Endothelial cell of umbilical vein (primary cell): ENCODE data around the gene CLEC18B. TPM values are rescaled to one million over a fixed set of nuclear protein-coding genes. Genes with fewer than 3 reads are reported as not detected.
"Not testable (repeated sequence)": the region's sequence is repeated elsewhere in the genome, so short reads cannot be mapped to it uniquely, and the experiment has no call there.

Source experiments
- Bru-seq: library from RNA; stranded (reverse); fragments of 400-500 nt; gene quantifications from one replicate; lab custom pipeline; 2021; lab: Mats Ljungman, UMichigan
- BruChase-seq, 2 experiments: library from RNA; stranded (reverse); fragments of 400-500 nt; gene quantifications; one replicate each; lab custom pipeline; 2021; lab: Mats Ljungman, UMichigan
- BruUV-seq: library from RNA; stranded (reverse); fragments of 400-500 nt; replicated peaks from 2 replicates; lab custom pipeline; 2021; lab: Mats Ljungman, UMichigan
- CTCF ChIA-PET: fragments of 300-600, 350-600 bp; sonication (Branson Sonifier 250); formaldehyde crosslinking; loops from one replicate; lab custom pipeline; 2021; ENCODE audit warnings: antibody characterized with exemption, inconsistent platforms; lab: Charles Lee
- POLR2A ChIA-PET: fragments of 300-600, 350-600 bp; sonication (Branson Sonifier 250); formaldehyde crosslinking; loops from one replicate; lab custom pipeline; 2021; ENCODE audit warnings: antibody characterized with exemption, inconsistent platforms; lab: Charles Lee
- DNase-seq: peaks from one replicate; pipeline ENCODE4 v3.0.0-alpha.2; 2011; ENCODE audit warnings: low read depth, low spot score
- FAIRE-seq: peaks from 2 replicates; lab custom pipeline; 2011; peaks lifted over from hg19 to GRCh38; lab: Jason Lieb, UNC
- H2AFZ ChIP-seq: 2 replicates; pipeline ENCODE4 v1.6.0; 2012; ENCODE audit warnings: low read depth, low read length, control low read depth, inconsistent platforms
- H3K27ac ChIP-seq: 2 replicates; pipeline ENCODE4 v1.5.1; 2011; ENCODE audit warnings: low read depth, mild to moderate bottlenecking, control low read depth, low read length, moderate library complexity; ENCODE audit not compliant: insufficient read depth
- H3K27me3 ChIP-seq, 2 experiments: 2 replicates each; pipeline versions ENCODE4 v1.6.0 to v1.6.1; 2011; ENCODE audit warnings: low read length in 2 of 2, mixed read lengths in 1 of 2; ENCODE audit not compliant: control insufficient read depth in 2 of 2, insufficient read depth in 2 of 2
- H3K36me3 ChIP-seq, 2 experiments: 2 replicates in 1 of 2; 3 replicates in 1 of 2; pipeline ENCODE4 v1.5.1; 2011; ENCODE audit warnings: low read length in 2 of 2, mild to moderate bottlenecking in 1 of 2, moderate library complexity in 1 of 2; ENCODE audit not compliant: control insufficient read depth in 2 of 2, insufficient read depth in 2 of 2; ENCODE audit errors: extremely low read depth in 1 of 2
- H3K4me1 ChIP-seq: 3 replicates; pipeline ENCODE4 v1.5.1; 2011; ENCODE audit warnings: mild to moderate bottlenecking, low read length; ENCODE audit not compliant: control insufficient read depth, insufficient read depth; ENCODE audit errors: extremely low read depth
- H3K4me2 ChIP-seq: 2 replicates; pipeline ENCODE4 v1.6.1; 2011; ENCODE audit warnings: low read length, control low read depth, mixed read lengths; ENCODE audit not compliant: insufficient read depth
- H3K4me3 ChIP-seq, 3 experiments: fragments of 200-600 bp in 1 of 3; sonication (generic), shearing (Covaris generic) in 1 of 3; replicated peaks in 1 of 3; 2 replicates each; pipeline ENCODE4 v1.5.1; 2011 to 2016; ENCODE audit warnings: control low read depth in 3 of 3, low read length in 3 of 3, mild to moderate bottlenecking in 2 of 3, inconsistent platforms in 1 of 3, low read depth in 1 of 3, moderate library complexity in 1 of 3; ENCODE audit not compliant: insufficient read depth in 1 of 3
- H3K79me2 ChIP-seq: 2 replicates; pipeline ENCODE4 v1.6.0; 2012; ENCODE audit warnings: low read length, inconsistent platforms; ENCODE audit not compliant: control insufficient read depth, insufficient read depth
- H3K9ac ChIP-seq: replicated peaks from 2 replicates; pipeline ENCODE3; 2011; ENCODE audit warnings: low read length, control low read depth; ENCODE audit not compliant: insufficient read depth; ENCODE audit errors: extremely low read depth
- H3K9me1 ChIP-seq: replicated peaks from 3 replicates; pipeline ENCODE4 v1.6.0; 2011; ENCODE audit warnings: mild to moderate bottlenecking, low read length; ENCODE audit not compliant: control insufficient read depth, insufficient read depth; ENCODE audit errors: extremely low read depth
- H3K9me3 ChIP-seq: replicated peaks from 2 replicates; pipeline ENCODE4 v1.5.1; 2012; ENCODE audit warnings: low read length, inconsistent platforms; ENCODE audit not compliant: control insufficient read depth, insufficient read depth
- H4K20me1 ChIP-seq: replicated peaks from 2 replicates; pipeline ENCODE3; 2011; ENCODE audit warnings: mild to moderate bottlenecking, low read length; ENCODE audit not compliant: control insufficient read depth, insufficient read depth; ENCODE audit errors: extremely low read depth
- CTCF ChIP-seq, 2 donors: IDR thresholded peaks; 1 replicate in 1 of 2; 2 replicates in 1 of 2; pipeline ENCODE4 v1.5.1; 2011; ENCODE audit warnings: low read length in 2 of 2, mild to moderate bottlenecking in 2 of 2, moderate library complexity in 2 of 2, control low read depth in 1 of 2, inconsistent platforms in 1 of 2, low read depth in 1 of 2; ENCODE audit not compliant: insufficient read depth in 1 of 2; ENCODE audit errors: extremely low read depth in 1 of 2
- EZH2 ChIP-seq: IDR thresholded peaks from 2 replicates; pipeline ENCODE4 v1.6.1; 2012; ENCODE audit warnings: borderline replicate concordance, low read depth, mild to moderate bottlenecking, moderate library complexity, low read length, inconsistent platforms; ENCODE audit not compliant: severe bottlenecking
- FOS ChIP-seq: IDR thresholded peaks from 2 replicates; pipeline ENCODE4 v1.6.1; 2011; ENCODE audit warnings: mild to moderate bottlenecking, low read length, moderate library complexity, borderline replicate concordance; ENCODE audit not compliant: insufficient read depth
- GATA2 ChIP-seq: IDR thresholded peaks from 2 replicates; pipeline ENCODE4 v1.7.0; 2011; ENCODE audit warnings: low read depth, mild to moderate bottlenecking, moderate library complexity, mixed read lengths, low read length; ENCODE audit not compliant: insufficient read length, insufficient read depth
- JUN ChIP-seq: IDR thresholded peaks from 2 replicates; pipeline ENCODE4 v1.6.1; 2011; ENCODE audit warnings: borderline replicate concordance, low read depth; ENCODE audit not compliant: insufficient read length, insufficient read depth
- MAX ChIP-seq: IDR thresholded peaks from 2 replicates; pipeline ENCODE4 v1.6.1; 2011; ENCODE audit not compliant: insufficient read depth, insufficient read length
- MYC ChIP-seq: IDR thresholded peaks from one replicate; pipeline ENCODE4 v1.6.1; 2011; ENCODE audit warnings: mild to moderate bottlenecking, low read depth, low read length
- POLR2A ChIP-seq: IDR thresholded peaks from 2 replicates; pipeline ENCODE4 v1.6.1; 2012; ENCODE audit warnings: low read depth, mild to moderate bottlenecking, control low read depth, low read length
- POLR2AphosphoS5 ChIP-seq: IDR thresholded peaks from 2 replicates; pipeline ENCODE4 v1.6.1; 2012; ENCODE audit warnings: low read depth, mild to moderate bottlenecking, control low read depth, low read length, moderate library complexity; ENCODE audit not compliant: insufficient read depth
- dilution Hi-C: fragments of 300-500 bp; cut with MboI; formaldehyde crosslinking; loops from one replicate; pipeline ENCODE4 v1.15.0; 2019; ENCODE audit warnings: low sequenced_read_pairs; ENCODE audit not compliant: extremely low pct_ligation_motif_present
- intact Hi-C: fragments of 100-400 bp; cut with micrococcal nuclease; formaldehyde crosslinking; loops from one replicate; pipeline ENCODE4 v1.10.0; 2022
- long read RNA-seq: library from polyadenylated mRNA; stranded (forward); transcript quantifications from one replicate; pipeline ENCODE4 v2.0.0, GENCODE V29; 2021
- polyA minus RNA-seq, 3 experiments: library from RNA; depleted of rRNA, polyadenylated mRNA; stranded (reverse); fragments of >200 nt; gene quantifications; 1 replicate in 1 of 3; 2 replicates in 2 of 3; pipeline ENCODE4 v1.2.3, GENCODE V29; 2011
- polyA plus RNA-seq, 4 experiments: library from polyadenylated mRNA; depleted of rRNA in 3 of 4; stranded (reverse) in 3 of 4; unstranded in 1 of 4; fragments of >200 nt; gene quantifications; 2 replicates each; pipeline versions ENCODE4 v1.2.1 to v1.2.3, GENCODE V29; 2011 to 2012; ENCODE audit warnings: missing spikeins in 1 of 4
- total RNA-seq: library from RNA; stranded (reverse); gene quantifications from 2 replicates; pipeline ENCODE4 v1.2.3, GENCODE V29; 2021

CLEC18B gene
- total RNA-seq (0.25 and 0.49 TPM in 2 replicates), polyA plus RNA-seq (0.06 TPM in 1 of 2 replicates, not detected in the other), polyA minus RNA-seq (not detected in 2 replicates), Bru-seq, nascent RNA (percentile 14 among the genes with signal in this experiment), BruChase-seq, experiment 1, labeled RNA remaining after a 6-hour chase (percentile 60 among the genes with signal in this experiment), BruChase-seq, experiment 2, labeled RNA remaining after a 2-hour chase (percentile 18 among the genes with signal in this experiment)
- not detected in 2 replicates for polyA plus RNA-seq (2011; cell fraction: cytosol; rRNA removed)
- polyA plus RNA-seq (2011; cell fraction: nucleus; rRNA removed): 0.34 and 0.74 TPM in 2 replicates
- polyA plus RNA-seq (2012): not detected in 2 replicates
- not detected for polyA minus RNA-seq (2011; cell fraction: cytosol; rRNA and poly(A)+ RNA removed)
- 0.77 TPM in 1 of 2 replicates, not detected in the other for polyA minus RNA-seq (2011; cell fraction: nucleus; rRNA and poly(A)+ RNA removed)
- long read RNA-seq: 0 reads

- DNase-seq, H2AFZ ChIP-seq, POLR2A ChIA-PET, H3K27ac ChIP-seq, FAIRE-seq, H3K9me1 ChIP-seq, H3K4me2 ChIP-seq, H4K20me1 ChIP-seq, dilution Hi-C loops, H3K36me3 ChIP-seq, H3K9me3 ChIP-seq, H3K4me1 ChIP-seq, BruUV-seq, CTCF ChIA-PET, H3K79me2 ChIP-seq, H3K27me3 ChIP-seq, intact Hi-C loops, H3K4me3 ChIP-seq, H3K9ac ChIP-seq: not testable (repeated sequence)
Measured at GRCh38 chr16:74420612-74421481, at the start of gene CLEC18B. Gene CLEC18B, minus strand, starts transcription at chr16:74421478. Its CDS starts 208 bp downstream, at chr16:74421270.

- H2AFZ ChIP-seq: no peak overlapping the region
- no peak overlapping the region for H3K27ac ChIP-seq
- no peaks in the 10 kb centered on the region for H3K9me1 ChIP-seq
- POLR2A ChIA-PET: no interaction called here
- no peak overlapping the region for H3K9ac ChIP-seq
- dilution Hi-C loops (no loop called here), intact Hi-C loops (no loop called here)
- TF ChIP-seq EZH2 (no peak), GATA2 (no peak), FOS (no peak), CTCF (IDR thresholded peaks at IDR 0.05; ENCODE audit: extremely low read depth in 1 of 2, insufficient read depth in 1 of 2, low read depth in 1 of 2, low read length in 2 of 2) (no peak), POLR2AphosphoS5 (no peak), JUN (no peak), MAX (no peak), POLR2A (no peak), MYC (no peak)
- H3K27me3 ChIP-seq: no peaks in the 10 kb centered on the region
- peaks cover 20 to 30% of the 10 kb centered on the region in 2 experiments for H3K36me3 ChIP-seq
- H3K4me1 ChIP-seq: peaks cover 6% of the 10 kb centered on the region
- no peaks in the 10 kb centered on the region for H3K9me3 ChIP-seq
- CTCF ChIA-PET: interaction anchor here (0.8 kb wide), 1 partner anchor 15 kb away, joined by 3 read pairs; no protein-coding TSS in a partner anchor
- H4K20me1 ChIP-seq: no peaks in the 10 kb centered on the region
- H3K79me2 ChIP-seq: no peaks in the 10 kb centered on the region
- H3K4me3 ChIP-seq: no peak overlapping the region
- FAIRE-seq: no peak
- no peak for DNase-seq
- BruUV-seq: no TSS peak
- H3K4me2 ChIP-seq: no peak overlapping the region
Measured at GRCh38 chr16:74469946-74470478, 48.7 kb upstream of the CLEC18B start.
